Measurements from ENCODE around the gene CCIN.
A peak's percentile ranks its signal among the peaks of the same experiment; 100 is the strongest.
"Not testable (repeated sequence)": the region's sequence is repeated elsewhere in the genome, so short reads cannot be mapped to it uniquely, and the experiment has no call there.

CCIN gene

GRCh38 chr9:36141288-36141687, 27.9 kb upstream of the CCIN start:
- no peak for DNase-seq

GRCh38 chr9:36141761-36142160, 27.4 kb upstream of the CCIN start:
- no peak for DNase-seq

GRCh38 chr9:36142510-36143244, 26.5 kb upstream of the CCIN start:
- no peak for DNase-seq

DNA sequence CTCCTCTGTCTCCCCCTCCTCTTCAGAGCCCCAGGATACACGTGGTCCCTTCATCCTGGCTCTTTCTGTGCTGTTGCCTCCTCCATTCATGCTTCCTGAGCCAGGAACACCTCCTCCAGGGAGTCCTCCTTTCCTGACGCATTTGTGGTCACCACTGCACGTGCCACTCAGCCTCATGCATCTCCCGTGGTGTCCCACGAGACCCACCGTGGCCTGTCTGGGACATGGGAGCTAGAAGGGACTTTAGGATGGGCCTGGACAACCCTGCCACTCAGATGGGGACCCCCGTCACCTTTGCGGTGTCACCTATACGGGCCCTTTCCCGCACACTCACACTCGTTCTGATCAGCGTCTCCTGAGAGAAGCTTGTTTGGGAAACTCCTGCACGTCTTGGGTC, 25.9 kb upstream of the CCIN start:
- DNase-seq: no peak

- no peak for DNase-seq
Observed at GRCh38 chr9:36144309-36145232, 24.6 kb upstream of the CCIN start.

DNA sequence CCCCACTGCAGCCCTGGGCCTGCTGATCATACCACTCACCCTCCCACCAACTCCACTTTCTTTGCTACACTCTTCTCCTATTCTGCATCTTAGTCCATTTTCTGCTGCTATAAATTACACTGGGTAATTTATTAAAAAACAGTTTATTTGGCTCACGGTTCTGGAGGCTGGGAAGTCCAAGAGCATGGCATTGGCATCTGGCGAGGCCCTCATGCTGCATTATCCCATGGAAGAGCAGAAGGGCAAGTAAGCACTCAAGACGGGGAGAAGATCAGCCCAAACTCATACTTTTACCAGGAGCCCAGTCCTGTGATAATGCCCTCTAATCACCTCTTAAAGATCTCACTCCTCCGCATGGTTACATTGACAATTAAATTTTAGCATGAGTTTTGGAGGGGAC, 23.2 kb upstream of the CCIN start:
- no peak for DNase-seq

DNA sequence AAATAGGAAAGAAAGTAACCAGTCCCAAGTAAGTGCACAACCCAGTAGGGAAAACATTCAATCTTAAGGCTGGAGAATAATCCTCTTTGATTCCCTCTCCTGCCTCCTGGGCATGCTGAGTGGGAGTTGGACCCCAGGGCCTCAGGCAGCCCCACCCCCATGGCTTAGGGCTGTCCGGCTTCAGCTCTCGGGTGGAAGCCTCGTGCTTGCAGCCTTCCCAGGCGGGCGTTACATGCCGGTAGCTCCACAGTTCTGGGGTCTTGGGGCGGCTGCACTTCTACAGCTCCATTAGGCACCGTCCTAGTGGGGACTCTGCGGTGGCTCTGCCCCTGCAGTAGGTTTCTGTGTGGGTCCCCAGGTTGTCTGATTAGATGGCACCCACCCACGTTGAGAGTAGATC, 22.5 kb upstream of the CCIN start:
- no peak for DNase-seq

GRCh38 chr9:36147441-36148175, 21.6 kb upstream of the CCIN start:
- no peak for DNase-seq

GRCh38 chr9:36148311-36149051, 20.7 kb upstream of the CCIN start:
- peak; percentile 55 for DNase-seq

GRCh38 chr9:36149197-36149596, 20.0 kb upstream of the CCIN start:
- no peak for DNase-seq

- no peak for DNase-seq
Observed at GRCh38 chr9:36150574-36151315, 18.4 kb upstream of the CCIN start.

- DNase-seq: no peak
Observed at GRCh38 chr9:36151316-36152210, 17.6 kb upstream of the CCIN start.

DNA sequence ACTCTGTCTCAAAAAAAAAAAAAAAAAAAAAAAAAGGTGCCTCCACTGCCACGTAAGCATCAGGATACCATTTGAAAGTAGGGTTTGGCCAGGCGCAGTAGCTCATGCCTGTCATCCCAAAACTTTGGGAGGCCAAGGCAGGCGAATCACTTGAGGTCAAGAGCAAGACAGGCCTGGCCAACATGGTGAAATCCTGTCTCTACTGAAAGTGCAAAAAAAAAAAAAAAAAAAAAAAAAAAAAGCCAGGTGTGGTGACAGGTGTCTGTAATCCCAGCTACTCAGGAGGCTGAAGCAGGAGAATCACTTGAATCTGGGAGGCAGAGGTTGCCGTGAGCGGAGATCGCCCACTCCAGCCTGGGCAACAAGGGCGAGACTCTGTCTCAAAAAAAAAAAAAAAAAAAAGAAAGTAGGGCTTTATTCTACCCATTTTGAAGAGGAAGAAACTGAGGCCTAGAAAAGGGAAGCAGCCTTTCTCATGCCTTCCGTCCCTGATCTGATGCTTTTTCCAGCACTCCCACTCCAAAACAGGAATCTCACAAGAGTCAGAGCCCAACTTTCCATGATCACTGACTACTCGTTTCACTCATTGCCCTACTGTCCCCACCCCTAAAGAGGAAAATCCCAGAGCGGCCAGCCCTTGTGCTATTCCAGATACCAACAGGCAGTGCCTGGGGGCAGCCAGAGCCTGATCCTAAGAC, 16.3 kb upstream of the CCIN start:
- no peak for DNase-seq

DNA sequence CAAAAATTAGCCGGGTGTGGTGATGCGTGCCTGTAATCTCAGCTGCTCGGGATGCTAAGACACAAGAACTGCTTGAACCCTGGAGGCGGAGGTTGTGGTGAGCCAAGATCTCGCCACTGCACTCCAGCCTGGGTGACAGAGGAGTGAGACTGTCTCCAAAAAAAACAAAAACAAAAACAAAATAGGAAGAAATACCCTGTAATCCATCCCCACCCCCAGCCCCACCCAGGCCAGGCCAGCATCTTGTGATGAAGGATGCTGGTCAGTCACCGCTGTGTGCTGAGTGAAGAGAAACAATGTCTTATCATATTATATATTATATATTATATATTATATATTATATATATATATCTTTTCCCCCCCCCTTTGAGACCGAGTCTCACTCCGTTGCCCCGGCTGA, 15.4 kb upstream of the CCIN start:
- DNase-seq: no peak

- DNase-seq: no peak
Observed at GRCh38 chr9:36154331-36154952, 14.7 kb upstream of the CCIN start.

DNA sequence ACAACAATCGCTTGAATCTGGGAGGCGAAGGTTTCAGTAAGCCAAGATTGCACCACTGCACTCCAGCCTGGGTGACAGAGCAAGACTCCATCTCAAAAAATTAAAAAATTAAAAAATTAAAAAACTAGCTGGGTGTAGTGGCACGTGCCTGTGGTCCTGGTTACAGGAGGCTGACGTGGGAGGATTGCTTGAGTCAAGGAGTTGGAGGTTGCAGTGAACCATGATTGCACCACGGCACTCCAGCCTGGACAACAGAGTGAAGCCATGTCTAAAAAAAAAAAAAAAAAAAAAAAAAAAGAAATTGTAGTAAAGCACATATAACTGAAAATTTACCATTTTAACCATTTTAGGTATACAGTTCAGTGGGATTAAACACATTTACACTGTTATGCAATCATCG, 13.1 kb upstream of the CCIN start:
- DNase-seq: no peak

DNA sequence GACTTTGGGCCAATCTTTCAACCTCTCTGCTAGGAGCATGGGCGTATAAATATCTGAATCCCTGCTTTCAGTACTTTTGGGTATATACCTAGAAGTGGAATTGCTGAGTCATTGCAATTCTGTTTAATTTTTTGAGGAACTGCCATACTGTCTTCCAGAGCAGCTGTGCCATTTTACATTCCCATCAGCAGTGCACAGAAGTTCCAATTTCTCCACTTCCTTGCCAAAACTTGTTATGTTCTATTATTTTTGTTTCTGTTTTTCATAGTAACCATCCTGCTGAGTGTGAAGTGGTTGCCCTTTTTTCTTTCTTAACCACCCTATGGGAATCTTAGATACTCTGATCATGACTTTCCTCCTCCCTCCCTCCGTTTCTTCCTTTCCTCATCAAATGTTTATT, 11.1 kb upstream of the CCIN start:
- DNase-seq: no peak

- no peak for DNase-seq
Observed at GRCh38 chr9:36158917-36159316, 10.3 kb upstream of the CCIN start.

- DNase-seq: not testable (repeated sequence)
Observed at GRCh38 chr9:36159509-36159908, 9.7 kb upstream of the CCIN start.

GRCh38 chr9:36160126-36160525, 9.1 kb upstream of the CCIN start:
- not testable (repeated sequence) for DNase-seq
